ENCODE measurements around the gene TROAP.

TROAP gene

GRCh38 chr12:49342066-49342913 is 19.2 kb downstream of the TROAP start:
- peak; percentile 77 to 81 (median 80) for DNase-seq (ENCODE audit: low read depth in 2 of 3, low spot score in 1 of 3)

DNA sequence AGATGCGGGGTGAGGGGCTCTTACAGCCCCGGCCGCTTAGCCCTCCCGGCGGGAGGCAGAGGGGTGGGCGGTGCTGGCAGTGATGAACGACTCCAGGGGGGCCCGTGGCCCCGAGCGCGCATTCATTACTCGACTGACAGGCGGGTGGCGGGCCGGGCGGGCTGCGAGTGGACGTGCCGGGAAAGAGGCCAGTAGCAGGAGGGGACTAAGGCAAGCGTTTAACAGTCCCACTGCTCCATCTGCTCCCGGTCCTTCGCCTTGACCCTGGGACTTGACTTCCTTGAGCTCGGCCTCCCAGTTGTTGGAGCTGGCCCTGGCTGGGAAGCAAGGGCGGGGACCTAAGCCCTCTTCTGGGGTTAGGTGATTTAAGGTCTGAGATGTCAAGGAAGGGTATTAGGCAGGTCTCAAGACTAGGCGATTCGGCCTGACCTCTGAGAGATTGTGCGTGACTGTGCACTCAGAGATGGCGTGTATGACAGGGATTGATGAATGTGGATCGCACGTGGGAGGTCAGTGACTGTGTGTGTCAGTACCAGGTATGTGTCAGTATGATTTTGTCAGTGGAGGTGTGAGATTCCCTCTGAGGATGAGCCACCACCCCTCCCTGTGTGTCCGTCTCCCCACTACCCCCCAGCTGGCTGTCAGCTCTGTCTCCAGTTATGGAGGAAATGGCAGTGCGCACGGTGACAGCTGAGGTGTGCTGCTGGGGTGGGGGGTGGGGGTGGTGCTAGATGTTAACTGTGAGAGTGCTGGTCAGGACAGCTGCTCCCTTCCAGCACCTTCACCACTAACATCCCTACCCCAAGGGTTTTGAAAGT is 20.1 kb downstream of the TROAP start:
- DNase-seq (ENCODE audit: low read depth in 2 of 3, low spot score in 1 of 3), result peak in 2 of 3 donors; percentile 39 to 40

GRCh38 chr12:49344486-49345050 is 21.5 kb downstream of the TROAP start:
- DNase-seq (ENCODE audit: low read depth in 2 of 3, low spot score in 1 of 3), result no peak

GRCh38 chr12:49345051-49345824 is 22.2 kb downstream of the TROAP start:
- DNase-seq (ENCODE audit: low read depth in 2 of 3, low spot score in 1 of 3), result no peak

DNA sequence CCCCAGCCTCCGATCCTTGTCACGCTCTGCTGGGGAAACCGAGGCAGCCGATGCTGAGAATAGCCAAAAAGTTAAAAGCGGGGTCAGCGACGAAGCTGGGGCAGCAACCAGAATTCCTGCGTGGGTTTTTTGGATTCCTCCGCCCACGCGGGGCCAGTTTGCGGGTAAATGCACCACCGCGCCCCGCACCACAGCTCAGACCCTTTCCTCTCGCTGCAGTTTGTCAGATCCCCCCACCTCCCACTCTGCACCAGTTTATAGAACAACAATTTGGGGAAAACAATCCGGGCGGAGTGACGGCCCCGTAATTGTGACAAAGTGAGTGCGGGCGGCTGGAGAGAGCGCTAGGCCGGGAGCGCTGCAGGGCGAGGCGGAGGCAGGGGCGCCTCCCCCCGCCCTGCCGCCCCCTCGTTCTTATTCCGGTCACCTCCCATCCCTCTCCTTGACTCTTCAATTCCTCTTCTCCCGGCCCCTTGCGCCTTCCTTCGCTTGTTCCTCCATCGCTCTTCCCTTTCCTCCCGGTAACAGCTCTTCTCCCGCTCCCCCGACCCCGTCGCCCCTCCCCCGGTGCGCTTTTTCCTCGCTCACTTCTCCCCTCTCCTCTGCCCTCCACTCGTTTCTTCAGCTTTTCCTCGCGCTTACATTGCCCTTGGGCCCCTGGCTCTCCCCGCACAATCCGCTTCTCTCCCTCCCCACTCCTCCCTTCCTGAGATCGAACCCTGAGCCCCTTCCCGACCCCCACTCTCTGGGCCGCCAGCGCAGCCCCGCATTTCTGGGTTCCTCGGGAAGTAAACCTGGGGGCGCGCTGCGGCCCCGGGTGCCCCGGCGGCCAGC is 23.0 kb downstream of the TROAP start:
- no peak for DNase-seq (ENCODE audit: low read depth in 2 of 3, low spot score in 1 of 3)

GRCh38 chr12:49346659-49347310 is 23.7 kb downstream of the TROAP start, which contains the start of gene DNAJC22:
Gene DNAJC22, plus strand, starts transcription at chr12:49346888. Its CDS starts 1,985 bp downstream, at chr12:49348873.
- no peak for DNase-seq (ENCODE audit: low read depth in 2 of 3, low spot score in 1 of 3)

DNA sequence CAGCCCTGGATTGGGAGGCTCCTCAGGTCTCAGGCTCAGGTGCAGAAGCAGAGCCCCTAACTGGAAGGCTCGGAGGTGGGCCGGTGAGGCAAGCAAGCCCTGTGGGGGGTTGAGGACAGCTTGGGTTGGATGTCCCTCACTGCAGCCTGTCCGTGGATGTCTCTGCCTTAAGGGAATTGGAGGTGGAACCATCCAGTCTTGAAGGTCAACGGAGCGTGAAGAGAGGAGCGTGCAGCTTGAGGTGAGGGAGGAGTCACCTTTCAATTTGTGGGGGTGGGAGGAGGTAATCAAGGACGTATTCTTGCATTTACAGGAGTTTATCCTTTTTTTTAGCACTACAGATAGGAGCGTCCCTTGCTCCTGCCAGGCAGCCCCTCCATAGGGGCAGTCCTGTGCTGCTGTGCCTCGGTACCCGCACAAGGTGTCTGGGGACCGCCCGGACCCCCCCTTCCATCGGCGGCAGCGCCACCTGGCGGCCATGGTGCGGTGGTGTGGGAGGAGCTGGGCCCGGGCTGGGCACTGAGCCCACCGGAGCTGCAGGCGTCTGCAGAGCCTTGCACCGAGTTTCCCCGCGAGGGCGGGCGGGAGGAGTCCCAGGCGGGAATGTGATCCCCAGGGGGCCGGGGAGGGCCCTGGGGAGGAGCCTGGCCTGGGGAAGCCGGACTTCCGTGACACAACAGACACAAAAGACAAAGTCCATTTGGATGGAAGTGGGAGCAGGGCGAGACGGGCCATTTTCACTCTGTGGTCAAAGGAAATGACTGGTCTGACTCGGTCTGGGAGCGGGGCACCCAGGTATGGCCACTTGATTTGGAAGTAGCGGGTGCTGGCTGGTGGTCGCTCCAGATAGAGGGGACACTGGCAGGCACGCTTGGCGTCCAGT is 24.5 kb downstream of the TROAP start:
- peak; percentile 58 to 80 (median 65) for DNase-seq (ENCODE audit: low read depth in 2 of 3, low spot score in 1 of 3)

DNA sequence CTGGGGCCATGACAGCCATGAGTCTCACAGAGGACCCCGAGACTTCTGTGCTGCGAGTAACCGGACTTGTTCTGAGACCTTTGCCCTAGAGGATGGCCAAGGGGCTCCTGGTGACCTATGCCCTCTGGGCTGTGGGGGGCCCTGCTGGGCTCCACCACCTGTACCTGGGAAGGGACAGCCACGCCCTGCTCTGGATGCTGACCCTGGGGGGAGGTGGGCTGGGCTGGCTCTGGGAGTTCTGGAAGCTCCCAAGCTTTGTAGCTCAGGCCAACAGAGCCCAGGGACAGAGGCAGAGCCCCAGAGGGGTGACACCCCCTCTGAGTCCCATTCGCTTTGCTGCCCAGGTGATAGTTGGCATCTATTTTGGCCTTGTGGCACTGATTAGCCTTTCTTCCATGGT is 25.7 kb downstream of the TROAP start:
- DNase-seq (ENCODE audit: low read depth in 2 of 3, low spot score in 1 of 3), result no peak

DNA sequence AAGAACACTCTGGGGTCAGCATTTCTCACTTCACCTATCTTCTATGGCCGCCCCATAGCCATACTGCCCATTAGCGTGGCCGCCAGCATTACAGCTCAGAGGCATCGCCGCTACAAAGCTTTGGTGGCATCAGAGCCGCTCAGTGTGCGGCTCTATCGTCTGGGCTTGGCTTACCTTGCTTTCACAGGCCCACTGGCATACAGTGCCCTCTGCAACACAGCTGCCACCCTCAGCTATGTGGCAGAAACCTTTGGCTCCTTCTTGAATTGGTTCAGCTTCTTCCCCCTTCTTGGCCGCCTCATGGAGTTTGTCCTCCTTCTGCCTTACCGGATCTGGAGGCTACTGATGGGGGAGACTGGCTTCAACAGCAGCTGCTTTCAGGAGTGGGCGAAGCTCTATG is 26.2 kb downstream of the TROAP start:
- DNase-seq (ENCODE audit: low read depth in 2 of 3, low spot score in 1 of 3), result no peak

GRCh38 chr12:49352351-49352750 is 29.3 kb downstream of the TROAP start:
- DNase-seq (ENCODE audit: low read depth in 2 of 3, low spot score in 1 of 3), result no peak

- DNase-seq (ENCODE audit: low read depth in 2 of 3, low spot score in 1 of 3), result no peak
These were observed 32.9 kb downstream of the TROAP start for GRCh38 chr12:49355913-49356312.

- DNase-seq (ENCODE audit: low read depth in 2 of 3, low spot score in 1 of 3), result no peak
These were observed 34.1 kb downstream of the TROAP start for GRCh38 chr12:49357103-49357678.

GRCh38 chr12:49358483-49359141 is 35.6 kb downstream of the TROAP start:
- DNase-seq (ENCODE audit: low read depth in 2 of 3, low spot score in 1 of 3), result peak in 1 of 3 donors; percentile 56

GRCh38 chr12:49359671-49360070 is 36.6 kb downstream of the TROAP start:
- DNase-seq (ENCODE audit: low read depth in 2 of 3, low spot score in 1 of 3), result no peak

- no peak for DNase-seq (ENCODE audit: low read depth in 2 of 3, low spot score in 1 of 3)
These were observed 39.0 kb downstream of the TROAP start for GRCh38 chr12:49362077-49362476.

DNA sequence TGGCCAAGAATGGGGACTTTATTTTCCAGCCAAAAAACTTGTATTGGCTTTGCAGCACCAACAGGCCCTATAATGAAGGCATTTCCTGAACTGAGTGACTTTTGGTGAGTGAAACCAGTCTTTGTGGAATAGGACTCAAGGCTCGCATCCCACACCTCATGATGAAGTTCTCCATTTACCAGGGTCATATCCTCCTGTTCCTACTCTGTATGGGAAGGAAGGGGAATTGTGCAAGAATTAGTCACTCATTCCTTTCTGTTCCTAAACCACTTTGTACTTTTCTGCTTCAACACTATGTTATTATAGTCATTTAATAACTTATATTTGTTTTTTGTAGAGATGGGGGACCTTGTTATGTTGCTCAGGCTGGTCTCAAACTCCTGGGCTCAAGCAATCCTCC is 41.9 kb downstream of the TROAP start:
- no peak for DNase-seq (ENCODE audit: low read depth in 2 of 3, low spot score in 1 of 3)

GRCh38 chr12:49365542-49365941 is 42.5 kb downstream of the TROAP start:
- no peak for DNase-seq (ENCODE audit: low read depth in 2 of 3, low spot score in 1 of 3)
